Activated CD8-positive, alpha-beta memory T cell treated with anti-CD3 and anti-CD28 coated beads, Interleukin-2, amount 50 U/mL, for 4 hours (primary cell): ENCODE measurements around the gene IQGAP3.

Experiments used
- DNase-seq: peaks from one replicate; pipeline ENCODE4 v3.0.0-alpha.2; 2020

Gene IQGAP3

DNA sequence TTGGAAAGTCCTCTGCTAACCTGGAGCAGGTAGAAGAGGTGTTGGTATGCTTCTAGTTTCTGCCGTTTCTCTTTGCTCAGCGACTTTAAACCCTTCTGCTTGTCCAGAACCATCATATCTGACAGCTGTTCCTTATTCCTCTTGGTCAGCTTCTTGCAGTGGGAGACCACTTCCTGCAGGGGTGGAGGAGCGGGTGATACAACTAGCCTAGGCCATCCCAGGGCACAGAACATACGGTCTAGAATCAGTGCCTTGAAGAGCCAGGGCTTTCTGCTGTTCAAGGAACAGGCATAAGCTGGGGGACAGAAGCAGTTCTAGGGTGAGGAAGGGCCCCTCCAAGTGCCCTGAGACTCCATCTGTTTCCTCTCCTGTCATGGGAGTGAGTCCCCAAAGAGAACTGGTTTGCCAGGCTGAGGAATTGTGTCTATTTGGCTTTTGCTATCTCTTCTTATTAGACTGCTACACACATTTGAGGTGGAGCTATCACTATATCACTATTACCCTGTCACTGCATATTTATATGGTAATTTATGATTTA lies 32.5 kb downstream of the IQGAP3 start:
- DNase-seq = no peak

DNA sequence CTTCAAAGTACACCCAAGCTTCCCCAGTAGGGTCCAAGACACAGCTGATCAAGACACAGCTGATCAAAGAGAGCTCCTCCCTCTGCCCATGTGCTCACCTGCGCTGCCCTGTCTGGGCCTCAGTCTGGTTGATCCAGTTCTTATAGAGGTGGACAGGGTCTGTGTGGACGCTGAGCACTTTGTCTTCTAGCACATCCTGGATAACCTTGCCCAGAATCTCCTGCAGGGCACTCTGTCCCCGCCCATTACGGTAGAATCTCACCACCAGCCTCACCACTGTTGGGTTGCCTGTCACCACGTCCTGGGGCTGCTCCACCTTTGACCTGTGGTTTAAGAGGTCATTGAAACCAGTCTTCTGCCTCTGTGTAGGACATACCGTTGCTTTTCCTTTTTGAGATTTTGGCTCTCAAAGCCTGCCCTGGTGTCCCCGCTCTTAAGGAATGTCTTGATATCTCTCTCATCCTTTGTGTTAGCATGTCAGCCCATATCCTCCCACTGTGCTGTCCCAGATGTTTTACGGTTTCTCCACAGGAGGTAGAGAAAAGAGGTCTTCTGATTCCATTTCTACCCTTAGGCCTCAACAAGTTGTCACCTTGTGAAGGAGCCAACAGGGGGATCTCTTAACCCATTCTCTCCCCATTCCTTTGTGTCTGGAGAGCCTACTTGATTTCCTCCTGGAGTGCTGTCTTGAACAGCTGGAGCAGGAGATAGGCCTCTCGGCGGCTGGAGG lies 33.5 kb downstream of the IQGAP3 start:
- DNase-seq = no peak

DNA sequence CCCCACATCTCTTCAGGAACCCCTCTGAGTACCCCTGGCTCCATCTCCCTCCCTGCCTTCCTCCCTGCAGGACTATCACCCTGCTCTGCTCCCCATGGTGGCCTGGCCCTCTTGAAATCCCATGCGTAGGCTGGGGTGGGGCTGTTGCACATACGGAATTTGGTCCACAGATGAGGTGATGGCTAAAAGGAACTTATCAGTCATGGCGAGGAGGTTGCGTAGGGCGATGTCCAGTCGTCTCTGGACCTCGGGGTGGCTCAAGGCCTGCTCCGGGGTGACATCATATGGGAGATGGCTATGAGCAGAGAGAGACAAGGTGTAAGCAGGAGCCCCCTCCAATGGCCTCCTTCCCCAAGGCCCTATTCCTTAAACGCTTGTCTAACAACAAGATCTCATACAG lies 35.3 kb downstream of the IQGAP3 start:
- no peak for DNase-seq

DNA sequence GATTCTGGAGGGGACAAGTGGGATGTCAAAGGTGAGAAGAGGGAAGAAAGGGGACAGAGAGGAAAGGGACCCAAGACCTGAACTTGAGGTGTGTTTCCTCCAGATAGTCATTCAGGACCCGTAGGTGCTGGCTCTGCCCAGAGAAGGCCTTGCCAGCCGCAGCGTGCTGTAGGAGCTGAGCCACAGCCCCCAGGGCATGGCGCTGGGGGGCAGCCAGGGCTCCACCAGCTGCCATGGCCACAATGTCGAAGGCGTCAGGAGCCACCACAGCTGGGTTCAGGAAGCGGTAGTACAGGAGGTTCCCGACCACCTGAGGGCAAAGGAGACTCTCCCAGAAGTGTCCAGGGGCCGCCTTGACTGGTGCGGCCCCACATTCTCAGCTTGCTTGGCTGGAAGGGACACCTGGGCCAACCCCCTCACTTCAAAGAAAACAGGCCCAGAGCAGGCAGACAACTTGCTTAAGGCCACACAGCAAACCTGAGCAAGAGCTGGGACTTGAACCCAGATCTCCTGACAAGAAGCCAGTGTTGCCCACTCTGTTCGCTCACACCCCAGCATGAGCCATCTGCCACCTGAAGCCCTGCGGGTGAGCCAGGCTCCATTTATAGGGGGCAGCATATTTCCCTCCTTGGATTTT lies 37.8 kb downstream of the IQGAP3 start:
- no peak for DNase-seq

DNA sequence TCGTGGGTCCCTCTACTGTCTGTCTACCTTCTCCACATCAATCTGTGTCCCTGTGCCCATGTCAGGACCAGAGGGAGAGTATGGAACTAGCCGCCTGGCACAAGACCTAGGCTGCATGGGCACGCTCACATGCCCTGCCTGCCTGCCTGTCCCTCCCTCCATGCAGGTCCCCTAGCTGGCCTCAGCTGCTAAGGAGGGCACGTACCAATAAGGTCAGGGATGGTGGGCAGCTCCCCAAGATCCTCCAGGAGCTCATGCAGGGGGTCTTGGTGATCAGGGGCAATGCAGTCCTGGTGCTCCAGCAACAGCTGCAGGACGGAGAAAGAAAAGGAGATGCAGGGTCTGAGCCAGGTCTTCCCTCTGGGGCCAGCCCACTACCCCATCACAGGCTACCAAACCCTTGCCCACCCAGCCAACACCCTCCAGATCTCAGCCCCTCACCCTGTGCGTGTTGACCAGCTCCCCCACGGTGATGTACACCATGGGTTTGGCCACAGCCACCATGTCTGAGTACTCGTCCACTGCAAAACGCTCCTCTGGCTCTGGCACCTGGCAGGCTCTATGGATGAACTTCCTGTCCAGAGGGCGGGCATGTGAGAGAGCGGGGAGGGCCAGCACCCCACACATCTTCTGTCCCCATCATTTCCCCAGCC lies 38.7 kb downstream of the IQGAP3 start:
- DNase-seq = no peak

DNA sequence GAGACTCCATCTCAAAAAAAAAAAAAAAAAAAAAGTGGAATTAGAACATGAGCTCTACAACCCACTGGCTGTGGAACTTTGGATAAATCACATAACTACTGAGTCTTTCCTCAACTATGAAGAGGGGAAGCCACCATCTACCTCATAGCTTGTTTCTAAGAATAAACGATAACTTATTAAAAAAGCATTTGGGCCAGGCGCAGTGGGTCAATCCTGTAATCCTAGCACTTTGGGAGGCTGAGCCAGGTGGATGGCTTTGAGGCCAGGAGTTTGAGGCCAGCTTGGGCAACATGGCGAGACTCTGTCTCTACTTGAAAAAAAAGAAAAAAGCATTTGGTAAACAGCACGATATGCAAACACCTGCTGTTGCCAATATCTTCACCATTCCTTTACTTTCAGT lies 40.0 kb downstream of the IQGAP3 start:
- DNase-seq = no peak

DNA sequence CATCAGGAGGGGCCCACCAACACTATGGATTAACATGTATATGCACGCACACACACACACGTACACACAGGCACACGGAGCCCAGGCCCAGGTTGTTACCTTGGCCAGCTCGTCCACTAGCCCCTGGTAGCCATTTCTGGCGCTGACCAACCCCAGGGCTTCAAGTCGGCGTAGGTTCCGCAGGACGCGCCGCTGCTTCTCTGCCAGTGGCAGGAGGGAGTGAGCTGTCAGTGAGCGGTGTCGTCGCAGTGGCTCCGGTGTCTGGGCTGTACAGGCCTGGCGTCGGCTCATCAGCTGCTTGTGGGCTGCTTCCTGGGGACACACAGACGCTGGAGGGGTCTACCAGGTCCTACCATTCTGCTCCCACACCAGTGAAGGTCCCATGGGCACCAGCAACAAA lies 42.4 kb downstream of the IQGAP3 start:
- no peak for DNase-seq

DNA sequence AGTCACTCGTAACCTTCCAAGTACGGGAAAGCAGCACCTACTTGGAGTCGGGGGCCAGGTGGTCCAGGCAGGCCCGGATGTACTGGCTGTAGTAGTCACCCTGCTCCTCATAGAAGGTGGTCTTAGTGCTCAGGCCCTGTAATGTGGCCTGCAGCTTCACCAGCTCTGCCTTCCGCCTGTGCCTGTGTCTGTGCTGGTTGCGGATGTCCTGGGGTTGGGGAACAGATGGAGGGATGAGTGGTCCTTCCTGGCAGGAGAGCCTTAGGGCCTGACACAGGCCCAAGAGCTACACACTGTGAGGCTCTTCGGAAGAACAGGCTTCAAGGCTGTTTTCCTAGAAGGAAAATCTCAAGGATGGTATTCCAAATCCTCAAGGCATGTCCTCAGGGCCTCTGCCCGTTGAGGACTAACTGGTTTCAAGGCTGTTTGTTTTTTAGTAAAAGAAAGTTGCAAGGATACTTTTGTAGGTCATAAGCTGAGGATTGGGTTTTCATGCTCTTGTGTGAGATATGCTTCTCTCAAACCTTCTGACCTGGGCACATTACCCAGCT lies 43.4 kb downstream of the IQGAP3 start:
- DNase-seq = no peak

DNA sequence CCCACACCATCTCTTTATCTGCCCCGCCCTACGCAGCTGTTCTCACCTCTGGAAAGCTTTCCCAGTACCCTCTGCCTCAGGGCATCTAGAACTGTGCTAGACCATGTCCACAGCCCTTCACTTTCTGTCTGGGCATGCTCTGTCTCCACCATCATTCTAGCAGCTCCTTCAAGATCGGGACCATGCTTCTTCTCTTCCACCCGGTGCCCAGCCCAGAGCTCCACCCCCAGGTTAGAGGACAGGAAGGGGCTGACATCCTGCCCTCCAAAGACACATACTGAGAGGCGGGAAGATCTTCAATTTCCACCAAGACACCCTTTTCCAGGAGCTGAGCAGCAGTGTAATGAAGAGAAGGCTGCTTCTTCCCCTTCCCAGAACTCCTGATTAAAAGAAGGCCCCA lies 44.1 kb downstream of the IQGAP3 start:
- DNase-seq = no peak

DNA sequence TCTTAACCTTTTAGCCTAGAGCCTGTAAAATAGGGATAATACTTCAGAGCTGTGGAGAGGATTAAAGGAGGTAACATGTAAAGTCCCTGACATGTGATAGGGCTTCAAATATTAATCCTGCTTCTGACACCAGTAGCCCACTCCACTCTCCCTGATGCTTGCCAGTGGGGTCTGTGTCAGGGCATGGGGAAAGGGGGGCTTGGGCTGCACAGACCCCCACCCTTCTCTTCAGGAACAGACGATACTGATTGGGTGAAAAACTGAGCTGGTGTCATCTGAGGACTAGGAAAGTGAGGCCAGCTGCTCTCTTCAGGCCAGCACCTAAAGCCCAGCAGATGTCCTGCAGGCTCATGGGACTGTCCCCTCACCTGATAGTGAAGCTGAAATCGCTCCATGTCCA lies 44.8 kb downstream of the IQGAP3 start:
- no peak for DNase-seq

DNA sequence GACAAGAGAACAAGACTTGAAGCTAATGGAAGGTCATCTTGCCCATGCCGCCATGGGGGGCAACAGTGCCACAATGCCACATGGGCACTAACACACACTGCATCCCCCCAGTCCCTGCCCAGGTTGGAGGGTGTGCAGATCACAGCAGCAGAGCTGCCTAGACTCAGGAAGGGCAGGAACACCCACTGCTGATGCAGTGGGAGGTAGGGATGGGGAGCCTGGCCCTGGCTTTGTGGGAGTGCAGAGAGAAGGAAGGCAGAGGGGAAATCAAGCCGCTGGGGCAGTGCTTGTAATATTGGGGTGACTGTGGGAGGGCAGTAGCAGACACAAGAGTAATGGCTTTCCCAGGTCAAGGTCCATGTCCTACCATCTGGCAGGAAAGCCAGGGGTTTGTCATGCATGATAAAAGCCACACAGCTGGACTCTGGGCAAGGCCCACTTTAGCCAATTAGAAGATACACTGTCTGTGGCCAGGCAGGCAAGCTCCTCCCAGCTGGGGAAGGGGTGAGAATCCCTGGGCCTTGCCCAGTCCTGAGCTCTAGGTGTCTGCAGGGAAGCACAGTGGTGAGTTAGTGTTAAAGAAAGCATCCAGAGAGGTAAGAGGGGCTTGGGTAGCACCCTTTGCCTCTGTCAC lies 46.4 kb downstream of the IQGAP3 start:
- DNase-seq = no peak

DNA sequence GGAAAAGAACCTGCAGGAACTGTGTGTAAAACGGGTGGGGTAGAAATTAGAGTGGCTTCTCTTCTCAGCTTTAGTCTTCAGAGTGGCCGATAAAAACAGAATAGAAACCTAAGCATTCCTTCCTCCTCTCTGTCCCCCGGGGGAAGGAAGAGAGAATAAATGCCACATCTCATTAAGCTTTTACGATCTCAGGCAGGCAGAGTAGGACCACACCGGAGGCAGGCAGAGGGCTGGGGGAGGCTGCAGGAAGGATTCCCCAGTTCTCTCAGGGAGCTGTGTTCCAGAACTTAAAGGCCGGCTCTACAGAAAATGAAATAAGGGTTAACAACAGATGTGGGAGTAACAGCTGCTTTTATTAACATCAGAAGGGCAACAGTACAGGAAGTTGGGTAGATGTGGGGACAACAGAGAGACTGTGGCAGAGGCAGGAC lies 47.3 kb downstream of the IQGAP3 start:
- no peak for DNase-seq

DNA sequence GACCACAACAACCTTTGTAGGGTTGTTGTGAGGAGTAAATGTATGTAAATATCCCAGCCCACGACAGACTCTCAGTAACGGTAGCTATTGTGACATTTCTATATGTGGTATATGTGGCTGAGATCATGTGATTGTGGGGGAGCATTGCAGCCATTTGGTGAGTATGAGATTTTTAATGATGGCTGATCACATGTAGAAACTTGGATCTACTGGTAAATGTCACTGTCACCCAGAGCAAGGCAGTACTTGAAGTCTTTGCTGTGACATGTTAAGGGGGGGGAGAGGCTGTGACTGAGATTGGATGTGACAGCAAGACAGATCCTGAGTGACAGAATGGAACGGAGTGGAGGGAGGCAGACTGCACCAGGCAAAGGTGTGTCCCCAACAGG lies 47.9 kb downstream of the IQGAP3 start:
- no peak for DNase-seq

DNA sequence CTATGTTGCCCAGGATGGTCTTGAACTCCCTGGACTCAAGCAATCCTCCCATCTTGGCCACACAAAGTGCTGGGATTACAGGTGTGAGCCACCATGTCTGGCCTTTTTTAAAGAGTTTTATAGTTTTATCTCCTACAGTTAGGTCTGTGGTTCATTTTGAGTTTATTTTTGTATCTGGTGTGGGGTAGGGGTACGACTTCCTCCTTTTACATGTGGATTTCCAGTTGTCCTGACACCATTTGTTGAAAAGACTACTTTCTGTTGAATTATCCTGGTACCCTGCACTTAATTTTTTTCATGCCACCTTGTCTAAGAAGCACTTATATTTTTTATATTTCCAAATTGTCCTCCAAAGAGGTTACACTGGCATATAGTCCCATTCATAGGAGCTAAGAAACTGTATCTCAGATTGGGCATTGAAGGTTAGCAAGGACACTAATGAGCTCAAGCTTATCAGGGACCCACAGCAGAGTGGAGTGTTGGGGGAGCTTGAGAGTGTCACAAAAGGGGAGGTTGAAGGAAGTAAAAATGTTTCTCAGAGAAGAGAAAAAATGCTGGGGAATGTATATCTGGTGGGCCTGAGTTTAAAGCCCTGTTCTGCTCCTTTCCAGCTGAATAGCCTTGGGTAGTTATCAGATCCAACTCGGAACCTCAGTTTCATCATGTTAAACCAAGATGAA lies 48.4 kb downstream of the IQGAP3 start:
- DNase-seq = no peak

DNA sequence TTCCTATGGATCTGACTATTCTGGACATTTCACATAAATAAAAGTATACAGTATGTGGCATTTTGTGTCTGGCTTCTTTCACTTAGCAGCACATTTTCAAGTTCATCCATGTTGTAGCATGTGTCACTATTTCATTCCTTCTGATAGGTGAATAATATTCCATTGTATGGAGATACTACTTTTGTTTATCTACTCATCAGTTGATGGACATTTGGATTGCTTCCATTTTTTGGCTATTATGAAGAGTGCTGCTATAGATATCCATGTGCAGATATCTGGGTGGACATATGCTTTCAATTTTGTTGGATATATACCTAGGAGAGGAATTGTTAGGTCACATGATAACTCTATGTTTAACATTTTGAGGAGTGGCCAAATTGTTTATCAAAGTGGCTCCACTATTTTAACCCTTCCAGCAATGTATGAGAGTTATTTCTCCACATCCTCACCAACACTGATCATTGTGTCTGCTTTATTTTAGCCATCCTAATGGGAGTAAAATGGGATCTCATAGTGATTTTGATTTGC lies 49.9 kb downstream of the IQGAP3 start:
- no peak for DNase-seq

DNA sequence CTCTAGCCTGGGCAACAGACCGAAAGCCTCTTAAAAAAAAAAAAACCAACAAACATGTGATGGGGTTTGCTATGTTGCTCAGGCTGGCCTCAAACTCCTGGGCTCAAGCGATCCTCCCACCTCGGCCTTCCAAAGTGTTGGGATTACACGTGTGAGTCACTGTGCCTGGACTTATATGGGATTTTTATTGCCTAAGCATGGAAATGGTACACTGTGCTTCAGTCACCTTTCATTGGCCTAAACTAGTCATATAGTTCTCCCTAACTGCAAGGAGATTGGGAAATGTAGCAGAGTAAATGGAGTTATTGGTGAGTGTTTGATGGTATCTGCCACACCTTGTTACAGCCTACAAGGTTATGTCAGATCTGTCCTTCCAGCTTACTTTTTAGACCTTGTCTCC lies 54.6 kb downstream of the IQGAP3 start:
- no peak for DNase-seq

DNA sequence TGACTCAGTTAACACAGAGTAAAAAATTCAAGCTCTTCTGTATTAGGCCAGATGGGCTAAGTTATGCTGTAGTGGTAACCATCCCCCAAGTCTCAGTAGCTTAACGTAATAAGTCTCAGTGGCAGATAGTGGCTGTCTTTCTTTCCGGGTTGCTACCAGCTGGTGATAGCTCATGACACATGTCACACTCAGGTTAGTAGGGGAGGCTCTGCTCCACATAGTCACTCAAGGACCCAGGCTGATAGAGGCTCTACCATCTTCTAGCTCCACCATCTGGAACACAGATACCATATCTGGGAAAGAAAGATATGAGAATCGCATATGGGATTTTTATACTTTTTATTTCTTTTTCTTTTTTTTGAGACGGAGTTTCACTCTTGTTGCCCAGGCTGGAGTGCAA lies 55.5 kb downstream of the IQGAP3 start:
- DNase-seq = no peak

DNA sequence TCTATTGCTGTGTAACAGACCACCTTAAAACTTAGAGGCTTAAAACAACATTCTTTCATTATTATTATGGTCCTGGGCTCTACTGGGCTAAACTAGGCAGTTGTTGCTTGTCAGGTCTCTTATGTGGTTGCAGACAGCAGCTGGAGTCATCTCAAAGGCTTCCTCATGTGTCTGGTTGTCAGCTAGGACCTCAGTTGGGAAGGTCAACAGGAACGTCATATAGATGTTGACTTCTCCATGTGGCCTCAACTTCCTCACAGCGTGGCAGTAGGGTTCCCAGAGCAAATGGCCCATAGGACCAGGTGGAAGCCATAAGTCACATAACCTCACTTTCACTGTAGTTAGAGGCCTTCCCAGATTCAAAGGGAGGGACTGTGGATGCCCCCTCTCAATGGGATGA lies 56.4 kb downstream of the IQGAP3 start:
- DNase-seq = no peak

DNA sequence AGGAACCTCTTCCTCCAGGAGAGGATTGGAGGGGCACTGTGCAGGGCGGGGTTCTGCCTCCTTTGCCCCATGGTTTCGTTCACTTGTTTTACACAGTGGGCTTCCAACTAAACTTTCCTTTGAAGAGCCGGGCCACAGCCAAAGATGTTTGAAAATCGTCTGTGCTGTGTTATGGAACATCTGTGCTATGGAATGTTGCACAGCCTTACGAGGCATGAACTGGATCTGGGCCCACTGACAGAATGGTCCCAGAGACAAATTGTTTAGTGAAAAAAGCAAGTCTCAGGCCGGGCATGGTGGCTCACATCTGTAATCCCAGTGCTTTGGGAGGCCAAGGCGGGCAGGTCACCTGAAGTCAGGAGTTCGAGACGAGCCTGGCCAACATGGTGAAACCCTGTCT lies 59.2 kb downstream of the IQGAP3 start:
- no peak for DNase-seq

DNA sequence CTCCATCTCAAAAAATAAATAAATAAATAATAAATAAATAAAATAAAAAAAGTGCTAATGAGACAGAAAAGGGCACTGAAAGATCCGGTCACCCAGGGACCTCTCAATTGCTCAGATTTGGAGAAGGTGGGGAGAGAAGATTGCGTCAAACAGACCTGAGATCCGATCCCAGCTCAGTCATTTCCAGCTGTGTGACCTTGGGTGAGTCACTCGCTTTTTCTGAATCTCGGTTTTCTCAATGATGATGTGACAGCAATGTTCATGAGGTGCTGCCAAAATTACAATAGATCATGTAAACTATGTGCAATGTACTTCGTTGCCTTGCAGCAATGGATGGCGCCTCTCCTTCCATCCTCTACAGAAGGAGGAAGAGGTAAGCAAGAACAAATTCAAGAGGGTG lies 60.7 kb downstream of the IQGAP3 start:
- no peak for DNase-seq

DNA sequence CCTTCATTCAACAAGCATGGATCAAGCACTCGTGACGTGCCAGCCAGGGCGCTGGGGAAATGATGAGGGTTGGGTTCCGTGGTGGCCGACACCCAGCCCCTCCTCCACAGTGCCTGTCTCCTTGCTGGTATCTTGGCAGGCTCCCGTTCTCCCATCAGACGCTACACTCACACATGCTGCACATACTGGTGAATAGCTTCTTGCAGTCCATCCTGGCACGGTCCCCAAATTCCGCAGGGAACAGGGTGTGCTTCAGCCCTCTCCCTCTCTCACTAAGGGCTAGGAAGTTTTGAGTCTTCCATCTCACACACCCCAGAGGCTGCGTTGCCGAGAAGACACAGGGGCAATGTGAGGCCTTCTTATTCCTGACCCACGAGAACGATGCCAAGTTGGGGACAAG lies 61.7 kb downstream of the IQGAP3 start:
- DNase-seq = no peak

DNA sequence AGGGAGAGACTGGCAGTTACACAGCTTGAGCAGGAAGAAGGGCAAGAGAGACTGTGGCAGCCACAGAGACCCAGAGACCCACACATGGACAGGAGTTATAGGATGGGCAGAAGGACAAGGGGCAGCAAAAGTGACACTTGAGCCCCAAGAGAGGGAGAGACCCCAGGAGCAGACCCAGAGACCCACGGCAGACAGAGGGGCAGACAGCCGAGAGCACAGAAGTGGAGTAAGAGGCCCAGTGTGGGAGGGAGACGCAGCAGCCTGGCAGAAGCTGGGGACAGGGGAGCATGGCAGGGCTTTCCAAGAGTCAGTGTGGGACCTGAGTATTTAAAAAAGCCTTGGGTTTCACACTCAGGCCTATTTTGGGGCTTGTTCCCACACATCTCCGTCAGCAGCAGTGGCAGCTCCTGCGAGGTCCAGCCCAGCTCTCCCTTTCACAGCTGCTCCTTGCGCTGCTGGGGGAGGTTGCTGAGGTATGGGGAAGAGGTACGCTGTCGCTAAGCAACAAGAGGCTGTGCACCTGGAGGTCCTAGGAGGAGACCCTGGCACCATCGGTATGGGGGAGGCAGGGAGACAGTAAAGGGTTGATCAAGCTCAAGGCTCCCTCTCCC lies 62.8 kb downstream of the IQGAP3 start:
- no peak for DNase-seq
